Keratinocyte (primary cell): ENCODE measurements around the gene CTIF. TPM values are rescaled to one million over a fixed set of nuclear protein-coding genes. Genes with fewer than 3 reads are reported as not detected.

Experiments used
- DNase-seq: peaks from one replicate; pipeline ENCODE4 v3.0.0-alpha.2; 2011; ENCODE audit warnings: low read depth, missing footprints, low spot score
- FAIRE-seq: peaks from 2 replicates; lab custom pipeline; 2011; peaks lifted over from hg19 to GRCh38; lab: Jason Lieb, UNC
- H2AFZ ChIP-seq: 2 replicates; pipeline ENCODE4 v1.6.0; 2012; ENCODE audit warnings: low read length, control low read depth, inconsistent platforms; ENCODE audit not compliant: control insufficient read depth
- H3K27ac ChIP-seq: 2 replicates; pipeline ENCODE4 v1.5.1; 2011; ENCODE audit warnings: low read length; ENCODE audit not compliant: control insufficient read depth, insufficient read depth
- H3K27me3 ChIP-seq: 3 replicates; pipeline ENCODE4 v1.6.0; 2011; ENCODE audit warnings: low read length; ENCODE audit not compliant: control insufficient read depth, insufficient read depth; ENCODE audit errors: extremely low read depth
- H3K36me3 ChIP-seq, 2 experiments: 2 replicates in 1 of 2; 3 replicates in 1 of 2; pipeline ENCODE4 v1.5.1; 2011; ENCODE audit warnings: low read length in 2 of 2, mild to moderate bottlenecking in 1 of 2; ENCODE audit not compliant: control insufficient read depth in 2 of 2, insufficient read depth in 2 of 2; ENCODE audit errors: extremely low read depth in 1 of 2
- H3K4me1 ChIP-seq: 3 replicates; pipeline ENCODE4 v1.5.1; 2011; ENCODE audit warnings: low read length; ENCODE audit not compliant: control insufficient read depth, insufficient read depth; ENCODE audit errors: extremely low read depth
- H3K4me2 ChIP-seq: 3 replicates; pipeline ENCODE4 v1.6.0; 2011; ENCODE audit warnings: low read depth, low read length; ENCODE audit not compliant: control insufficient read depth, insufficient read depth; ENCODE audit errors: extremely low read depth
- H3K4me3 ChIP-seq, 3 experiments: fragments of 200-600 bp in 1 of 3; sonication (generic) in 1 of 3; 2 replicates in 2 of 3; 3 replicates in 1 of 3; pipeline ENCODE4 v1.5.1; 2011 to 2016; ENCODE audit warnings: low read length in 3 of 3, mild to moderate bottlenecking in 3 of 3, control low read depth in 2 of 3, inconsistent platforms in 1 of 3, low read depth in 1 of 3, mixed read lengths in 1 of 3, mixed run types in 1 of 3, moderate library complexity in 1 of 3; ENCODE audit not compliant: control insufficient read depth in 2 of 3, insufficient read depth in 2 of 3; ENCODE audit errors: extremely low read depth in 1 of 3
- H3K79me2 ChIP-seq: 2 replicates; pipeline ENCODE4 v1.6.0; 2012; ENCODE audit warnings: low read length; ENCODE audit not compliant: control insufficient read depth, insufficient read depth
- H3K9ac ChIP-seq: 3 replicates; pipeline ENCODE4 v1.6.0; 2011; ENCODE audit warnings: low read length; ENCODE audit not compliant: control insufficient read depth, insufficient read depth; ENCODE audit errors: extremely low read depth
- H3K9me1 ChIP-seq: 3 replicates; pipeline ENCODE4 v1.6.0; 2011; ENCODE audit warnings: low read length; ENCODE audit not compliant: control insufficient read depth, insufficient read depth; ENCODE audit errors: extremely low read depth
- H3K9me3 ChIP-seq: 2 replicates; pipeline ENCODE4 v1.5.1; 2012; ENCODE audit warnings: low read depth, low read length; ENCODE audit not compliant: control insufficient read depth
- H4K20me1 ChIP-seq: 3 replicates; pipeline ENCODE4 v1.6.0; 2011; ENCODE audit warnings: low read length; ENCODE audit not compliant: control insufficient read depth, insufficient read depth; ENCODE audit errors: extremely low read depth
- EZH2 ChIP-seq: IDR thresholded peaks from one replicate; pipeline ENCODE4 v1.6.1; 2012; ENCODE audit warnings: inconsistent platforms, mild to moderate bottlenecking, low read length, moderate library complexity
- dilution Hi-C: fragments of 300-500 bp; cut with MboI; formaldehyde crosslinking; loops from one replicate; pipeline ENCODE4 v1.7.0; 2020; ENCODE audit warnings: low sequenced_read_pairs; ENCODE audit not compliant: extremely low pct_ligation_motif_present
- polyA plus RNA-seq, 5 experiments: library from polyadenylated mRNA; depleted of rRNA in 3 of 5; stranded (reverse) in 3 of 5; stranded (forward) in 1 of 5; unstranded in 1 of 5; fragments of >200 nt; gene quantifications; 1 replicate in 1 of 5; 2 replicates in 3 of 5; 3 replicates in 1 of 5; pipeline versions ENCODE4 v1.2.1 to v1.2.3, GENCODE V29; 2011 to 2012; ENCODE audit warnings: missing spikeins in 2 of 5, low read depth in 1 of 5, low replicate concordance in 1 of 5
- TF ChIP-seq, protein P1 (sequence below), 3 experiments: IDR thresholded peaks in 1 of 3; conservative IDR thresholded peaks in 1 of 3; optimal IDR thresholded peaks in 1 of 3; 2 replicates in 2 of 3; 3 replicates in 1 of 3; pipeline versions ENCODE3 to v1.5.1; 2011; ENCODE audit warnings: low read length in 3 of 3, mild to moderate bottlenecking in 3 of 3, moderate library complexity in 2 of 3, control low read depth in 1 of 3, inconsistent platforms in 1 of 3; ENCODE audit not compliant: insufficient read depth in 2 of 3; ENCODE audit errors: extremely low read depth in 1 of 3

Gene CTIF
- polyA plus RNA-seq, 1 donor (not counting 4 experiments of a cell fraction or from before 2014, with no cell fraction given), result 15.0 TPM

DNA sequence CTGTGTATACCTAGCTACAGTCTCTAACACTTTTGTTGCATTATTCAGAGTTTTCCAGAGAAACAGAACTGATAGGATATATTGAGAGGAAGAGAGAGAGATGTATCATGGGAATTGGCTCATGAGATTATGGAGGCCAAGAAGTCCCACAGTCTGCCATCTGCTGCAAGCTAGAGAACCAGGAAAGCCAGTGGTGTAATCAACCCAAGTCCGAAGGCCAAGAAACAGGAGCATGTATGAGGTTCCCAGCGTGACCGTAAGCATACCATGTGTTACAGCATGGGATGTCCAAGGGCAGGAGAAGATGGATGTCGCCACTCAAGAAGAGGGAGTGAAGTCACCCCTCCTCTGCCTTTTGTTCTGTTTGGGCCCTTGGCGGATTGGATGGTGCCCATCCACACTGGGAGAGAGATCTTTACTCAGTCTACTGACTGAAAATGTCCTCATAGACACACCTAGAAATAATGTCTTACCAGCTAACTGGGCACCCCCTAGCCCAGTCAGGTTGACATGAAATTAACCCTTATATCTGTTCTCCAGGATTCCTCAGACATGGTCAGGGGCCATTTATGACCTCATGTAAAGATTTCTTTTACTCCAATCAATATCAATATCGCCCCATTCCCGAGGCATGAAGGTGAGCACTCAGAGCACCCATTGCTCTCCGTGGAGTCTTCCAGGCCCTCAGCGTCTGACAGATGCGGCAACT is 179.6 kb downstream of the CTIF start:
- H2AFZ ChIP-seq, result no peak overlapping the region
- H3K27ac ChIP-seq, result no peak overlapping the region
- H3K4me1 ChIP-seq, result peaks cover 10% of the 10 kb centered on the region
- H3K79me2 ChIP-seq, result no peaks in the 10 kb centered on the region
- no peak overlapping the region for H3K4me3 ChIP-seq
- no peaks in the 10 kb centered on the region for H3K9me1 ChIP-seq
- H3K9ac ChIP-seq, result no peak overlapping the region
- H3K36me3 ChIP-seq, result peaks cover 4 to 12% of the 10 kb centered on the region in 2 experiments
- H4K20me1 ChIP-seq, result no peaks in the 10 kb centered on the region
- H3K4me2 ChIP-seq, result no peak overlapping the region
- H3K9me3 ChIP-seq, result no peaks in the 10 kb centered on the region
- DNase-seq (no peak), FAIRE-seq (no peak)
- TF ChIP-seq, protein P1, sequence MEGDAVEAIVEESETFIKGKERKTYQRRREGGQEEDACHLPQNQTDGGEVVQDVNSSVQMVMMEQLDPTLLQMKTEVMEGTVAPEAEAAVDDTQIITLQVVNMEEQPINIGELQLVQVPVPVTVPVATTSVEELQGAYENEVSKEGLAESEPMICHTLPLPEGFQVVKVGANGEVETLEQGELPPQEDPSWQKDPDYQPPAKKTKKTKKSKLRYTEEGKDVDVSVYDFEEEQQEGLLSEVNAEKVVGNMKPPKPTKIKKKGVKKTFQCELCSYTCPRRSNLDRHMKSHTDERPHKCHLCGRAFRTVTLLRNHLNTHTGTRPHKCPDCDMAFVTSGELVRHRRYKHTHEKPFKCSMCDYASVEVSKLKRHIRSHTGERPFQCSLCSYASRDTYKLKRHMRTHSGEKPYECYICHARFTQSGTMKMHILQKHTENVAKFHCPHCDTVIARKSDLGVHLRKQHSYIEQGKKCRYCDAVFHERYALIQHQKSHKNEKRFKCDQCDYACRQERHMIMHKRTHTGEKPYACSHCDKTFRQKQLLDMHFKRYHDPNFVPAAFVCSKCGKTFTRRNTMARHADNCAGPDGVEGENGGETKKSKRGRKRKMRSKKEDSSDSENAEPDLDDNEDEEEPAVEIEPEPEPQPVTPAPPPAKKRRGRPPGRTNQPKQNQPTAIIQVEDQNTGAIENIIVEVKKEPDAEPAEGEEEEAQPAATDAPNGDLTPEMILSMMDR (optimal IDR thresholded peaks at IDR 0.05 in 1 of 3, IDR thresholded peaks at IDR 0.05 in 1 of 3, conservative IDR thresholded peaks at IDR 0.05 in 1 of 3; ENCODE audit: extremely low read depth in 1 of 3, insufficient read depth in 2 of 3, low read length in 3 of 3), result no peak
- no peak for TF ChIP-seq EZH2
- H3K27me3 ChIP-seq, result no peaks in the 10 kb centered on the region
- dilution Hi-C loops, result no loop called here

DNA sequence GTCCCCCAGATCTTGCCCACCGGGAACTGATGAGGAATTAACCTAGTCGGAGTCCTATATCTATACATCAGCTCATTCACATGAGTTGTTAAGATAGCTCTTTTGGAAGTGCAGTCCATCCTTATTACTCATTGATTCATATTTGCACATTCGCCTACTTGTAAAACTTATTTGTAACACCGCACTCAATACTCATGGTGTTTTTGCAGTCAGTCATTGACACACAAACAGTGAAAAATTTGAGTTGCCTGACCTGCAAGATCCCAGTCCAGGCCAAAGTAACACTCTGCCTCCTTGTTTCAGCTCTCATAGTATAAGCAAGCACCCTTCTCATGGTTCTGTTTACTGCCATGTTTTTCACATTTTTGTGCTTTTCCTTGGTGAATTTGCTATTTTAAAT is 180.6 kb downstream of the CTIF start:
- Histone ChIP-seq H3K9ac (no peak overlapping the region), H3K9me1 (no peaks in the 10 kb centered on the region), H3K27me3 (no peaks in the 10 kb centered on the region), H3K36me3 (peaks cover 4 to 12% of the 10 kb centered on the region in 2 experiments), H4K20me1 (no peaks in the 10 kb centered on the region), H3K4me2 (no peak overlapping the region), H3K4me1 (peaks cover 14% of the 10 kb centered on the region), H3K9me3 (no peaks in the 10 kb centered on the region), H2AFZ (no peak overlapping the region), H3K27ac (no peak overlapping the region), H3K79me2 (no peaks in the 10 kb centered on the region), H3K4me3 (no peak overlapping the region)
- TF ChIP-seq, protein P1 (optimal IDR thresholded peaks at IDR 0.05 in 1 of 3, IDR thresholded peaks at IDR 0.05 in 1 of 3, conservative IDR thresholded peaks at IDR 0.05 in 1 of 3; ENCODE audit: extremely low read depth in 1 of 3, insufficient read depth in 2 of 3, low read length in 3 of 3), result no peak
- no peak for TF ChIP-seq EZH2
- FAIRE-seq, result no peak
- dilution Hi-C loops, result no loop called here
- no peak for DNase-seq
